ENCODE results near the gene S100A7A. TPM values are rescaled to one million over a fixed set of nuclear protein-coding genes. Genes with fewer than 3 reads are reported as not detected.
A peak's percentile ranks its signal among the peaks of the same experiment; 100 is the strongest.

S100A7A gene
- total and polyA plus RNA-seq, 4 donors, result not detected

DNA sequence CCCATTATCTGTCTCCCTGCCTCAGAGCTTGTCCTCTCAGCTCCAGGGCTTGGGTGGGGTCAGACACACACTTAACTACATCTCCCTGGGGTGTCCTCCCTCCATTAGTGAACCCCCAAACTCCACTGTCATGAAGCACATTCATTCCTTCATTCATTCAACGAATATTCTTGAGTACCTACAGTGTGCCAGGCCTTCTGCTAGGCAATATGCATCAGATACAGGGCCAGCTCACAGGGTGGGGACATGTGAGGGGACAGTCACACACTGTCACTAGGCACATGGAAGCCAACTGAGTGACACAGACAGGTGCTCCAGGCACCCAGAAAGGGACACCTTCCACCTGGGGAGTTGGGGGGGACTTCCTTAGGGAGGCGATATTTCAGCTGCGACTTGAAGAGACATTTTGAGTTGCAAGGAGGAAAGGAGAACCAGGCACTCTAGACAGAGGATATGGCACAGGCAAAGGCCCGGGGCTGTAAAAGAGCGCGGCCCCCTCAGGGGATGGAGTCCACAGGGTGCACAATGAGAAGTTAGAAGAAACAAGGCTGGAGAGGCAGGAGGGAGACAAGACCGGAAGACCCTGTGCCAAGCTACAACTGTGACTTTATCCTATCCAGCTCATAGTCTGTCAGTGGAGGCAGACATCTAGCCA is 16.8 kb upstream of the S100A7A start:
- Histone ChIP-seq H3K9ac (ENCODE audit: low read depth in 1 of 2, low read length in 2 of 2) (no peak overlapping the region), H3K9me3 (ENCODE audit: control insufficient read depth in 4 of 4, low read length in 3 of 4) (no peaks in the 10 kb centered on the region), H3K4me3 (ENCODE audit: low read depth in 1 of 3, low read length in 3 of 3) (no peak overlapping the region), H3K27me3 (ENCODE audit: control insufficient read depth in 4 of 4, insufficient read depth in 4 of 4, low read length in 3 of 4) (peaks cover 0 to under 1% (median 0%) of the 10 kb centered on the region in 4 donors), H3K27ac (ENCODE audit: low read depth in 1 of 2, low read length in 2 of 2) (no peak overlapping the region), H3K36me3 (ENCODE audit: control insufficient read depth in 4 of 4, insufficient read depth in 3 of 4, low read depth in 1 of 4, low read length in 3 of 4) (no peaks in the 10 kb centered on the region), H3K4me1 (ENCODE audit: control insufficient read depth in 4 of 4, insufficient read depth in 4 of 4, low read length in 3 of 4) (no peaks in the 10 kb centered on the region)
- TF ChIP-seq YY1 (IDR thresholded peaks at IDR 0.05), result no peak
- TF ChIP-seq HNF4A (conservative IDR thresholded peaks at IDR 0.05), result no peak
- TF ChIP-seq FOXA2 (IDR thresholded peaks at IDR 0.05), result no peak
- TF ChIP-seq JUND (IDR thresholded peaks at IDR 0.05), result no peak
- no peak for TF ChIP-seq HNF4G (IDR thresholded peaks at IDR 0.05)
- TF ChIP-seq, protein P1, sequence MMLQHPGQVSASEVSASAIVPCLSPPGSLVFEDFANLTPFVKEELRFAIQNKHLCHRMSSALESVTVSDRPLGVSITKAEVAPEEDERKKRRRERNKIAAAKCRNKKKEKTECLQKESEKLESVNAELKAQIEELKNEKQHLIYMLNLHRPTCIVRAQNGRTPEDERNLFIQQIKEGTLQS (IDR thresholded peaks at IDR 0.05), result no peak
- TF ChIP-seq GABPA (IDR thresholded peaks at IDR 0.05 in 1 of 2, conservative IDR thresholded peaks at IDR 0.05 in 1 of 2), result no peak
- no peak for TF ChIP-seq SP1 (IDR thresholded peaks at IDR 0.05)
- no peak for TF ChIP-seq FOXA1 (IDR thresholded peaks at IDR 0.05)
- TF ChIP-seq, protein P2, sequence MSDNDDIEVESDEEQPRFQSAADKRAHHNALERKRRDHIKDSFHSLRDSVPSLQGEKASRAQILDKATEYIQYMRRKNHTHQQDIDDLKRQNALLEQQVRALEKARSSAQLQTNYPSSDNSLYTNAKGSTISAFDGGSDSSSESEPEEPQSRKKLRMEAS (IDR thresholded peaks at IDR 0.05), result no peak
- TF ChIP-seq, protein P3, sequence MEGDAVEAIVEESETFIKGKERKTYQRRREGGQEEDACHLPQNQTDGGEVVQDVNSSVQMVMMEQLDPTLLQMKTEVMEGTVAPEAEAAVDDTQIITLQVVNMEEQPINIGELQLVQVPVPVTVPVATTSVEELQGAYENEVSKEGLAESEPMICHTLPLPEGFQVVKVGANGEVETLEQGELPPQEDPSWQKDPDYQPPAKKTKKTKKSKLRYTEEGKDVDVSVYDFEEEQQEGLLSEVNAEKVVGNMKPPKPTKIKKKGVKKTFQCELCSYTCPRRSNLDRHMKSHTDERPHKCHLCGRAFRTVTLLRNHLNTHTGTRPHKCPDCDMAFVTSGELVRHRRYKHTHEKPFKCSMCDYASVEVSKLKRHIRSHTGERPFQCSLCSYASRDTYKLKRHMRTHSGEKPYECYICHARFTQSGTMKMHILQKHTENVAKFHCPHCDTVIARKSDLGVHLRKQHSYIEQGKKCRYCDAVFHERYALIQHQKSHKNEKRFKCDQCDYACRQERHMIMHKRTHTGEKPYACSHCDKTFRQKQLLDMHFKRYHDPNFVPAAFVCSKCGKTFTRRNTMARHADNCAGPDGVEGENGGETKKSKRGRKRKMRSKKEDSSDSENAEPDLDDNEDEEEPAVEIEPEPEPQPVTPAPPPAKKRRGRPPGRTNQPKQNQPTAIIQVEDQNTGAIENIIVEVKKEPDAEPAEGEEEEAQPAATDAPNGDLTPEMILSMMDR (IDR thresholded peaks at IDR 0.05; ENCODE audit: low read depth, low read length, missing input control), result no peak
- TF ChIP-seq REST (IDR thresholded peaks at IDR 0.05), result no peak
- TF ChIP-seq RAD21 (IDR thresholded peaks at IDR 0.05), result no peak
- TF ChIP-seq RXRA (IDR thresholded peaks at IDR 0.05), result no peak
- no peak for TF ChIP-seq EGR1 (IDR thresholded peaks at IDR 0.05; ENCODE audit: low read depth in 2 of 2)
- no peak for TF ChIP-seq TAF1 (conservative IDR thresholded peaks at IDR 0.05)
- TF ChIP-seq NR2F2 (IDR thresholded peaks at IDR 0.05), result no peak
- no peak for TF ChIP-seq ZBTB33 (IDR thresholded peaks at IDR 0.05)
- WGBS, result 79% methylated on average over 7 of the region's 7 CpGs
- peak; percentile 22 for DNase-seq (ENCODE audit: low spot score)
